Right lobe of liver (tissue), 4 donors: ENCODE results near the gene TSPAN9.

Source experiments
- CTCF ChIP-seq, 4 donors: fragments of 200-600 bp in 3 of 4; fragments of 450-650 bp in 1 of 4; IDR thresholded peaks; one replicate each; pipeline versions ENCODE4 v1.5.1 to v1.8.0; 2016 to 2022; ENCODE audit warnings: antibody characterized with exemption in 4 of 4, mild to moderate bottlenecking in 2 of 4
- POLR2A ChIP-seq: fragments of 450-650 bp; IDR thresholded peaks from one replicate; pipeline ENCODE4 v1.6.1; 2017; ENCODE audit warnings: antibody characterized with exemption, mild to moderate bottlenecking
- donor health status: DM: no; HTN: no; CAD: no.
- donor health status: DM: no; HTN: no; CAD: no.
- donor health status: DM: no; HTN: yes; CAD: no.

GRCh38 chr12:3251691-3252090 lies 174.5 kb downstream of the TSPAN9 start:
- no peak for TF ChIP-seq CTCF (IDR thresholded peaks at IDR 0.05)
- TF ChIP-seq POLR2A = no peak
